ENCODE results near the gene CD109. TPM values are rescaled to one million over a fixed set of nuclear protein-coding genes. Genes with fewer than 3 reads are reported as not detected.
"Not testable (repeated sequence)": the region's sequence is repeated elsewhere in the genome, so short reads cannot be mapped to it uniquely, and the experiment has no call there.

CD109 gene
- total RNA-seq, 1 donor from 2014 or later: 60.2 TPM

DNA sequence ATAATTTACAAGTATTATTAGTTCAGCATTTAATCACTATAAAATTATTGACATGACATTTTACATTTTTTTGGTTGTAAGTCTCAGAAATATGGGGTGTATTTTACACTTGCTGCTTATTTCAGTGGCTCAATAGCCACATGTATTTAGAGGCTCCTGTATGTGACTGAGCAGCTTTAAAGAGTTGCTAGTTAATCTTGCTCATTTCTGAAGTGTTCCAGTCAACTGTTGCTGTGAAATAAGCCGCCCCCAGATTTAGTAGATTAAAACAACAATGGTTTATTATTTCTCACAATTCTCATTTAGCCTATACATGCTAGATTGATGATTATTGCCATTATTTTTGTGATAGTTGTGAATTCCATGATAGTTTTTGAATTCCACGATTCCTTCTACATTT is 23.0 kb downstream of the CD109 start:
- no peak for DNase-seq (ENCODE audit: low spot score)
- no peak overlapping the region for H3K27ac Mint-ChIP-seq (ENCODE audit: unreplicated experiment)
- H3K4me1 Mint-ChIP-seq (ENCODE audit: unreplicated experiment): peaks cover 11% of the 10 kb centered on the region
- TF ChIP-seq, protein P1, sequence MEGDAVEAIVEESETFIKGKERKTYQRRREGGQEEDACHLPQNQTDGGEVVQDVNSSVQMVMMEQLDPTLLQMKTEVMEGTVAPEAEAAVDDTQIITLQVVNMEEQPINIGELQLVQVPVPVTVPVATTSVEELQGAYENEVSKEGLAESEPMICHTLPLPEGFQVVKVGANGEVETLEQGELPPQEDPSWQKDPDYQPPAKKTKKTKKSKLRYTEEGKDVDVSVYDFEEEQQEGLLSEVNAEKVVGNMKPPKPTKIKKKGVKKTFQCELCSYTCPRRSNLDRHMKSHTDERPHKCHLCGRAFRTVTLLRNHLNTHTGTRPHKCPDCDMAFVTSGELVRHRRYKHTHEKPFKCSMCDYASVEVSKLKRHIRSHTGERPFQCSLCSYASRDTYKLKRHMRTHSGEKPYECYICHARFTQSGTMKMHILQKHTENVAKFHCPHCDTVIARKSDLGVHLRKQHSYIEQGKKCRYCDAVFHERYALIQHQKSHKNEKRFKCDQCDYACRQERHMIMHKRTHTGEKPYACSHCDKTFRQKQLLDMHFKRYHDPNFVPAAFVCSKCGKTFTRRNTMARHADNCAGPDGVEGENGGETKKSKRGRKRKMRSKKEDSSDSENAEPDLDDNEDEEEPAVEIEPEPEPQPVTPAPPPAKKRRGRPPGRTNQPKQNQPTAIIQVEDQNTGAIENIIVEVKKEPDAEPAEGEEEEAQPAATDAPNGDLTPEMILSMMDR (IDR thresholded peaks at IDR 0.05; ENCODE audit: unreplicated experiment): no peak
- no peaks in the 10 kb centered on the region for H3K9me3 Mint-ChIP-seq (ENCODE audit: unreplicated experiment)
- no peaks in the 10 kb centered on the region for H3K27me3 Mint-ChIP-seq (ENCODE audit: unreplicated experiment)
- H3K36me3 Mint-ChIP-seq (ENCODE audit: low read depth, unreplicated experiment): peaks cover 11% of the 10 kb centered on the region
- no peak overlapping the region for H3K4me3 Mint-ChIP-seq (ENCODE audit: unreplicated experiment)

DNA sequence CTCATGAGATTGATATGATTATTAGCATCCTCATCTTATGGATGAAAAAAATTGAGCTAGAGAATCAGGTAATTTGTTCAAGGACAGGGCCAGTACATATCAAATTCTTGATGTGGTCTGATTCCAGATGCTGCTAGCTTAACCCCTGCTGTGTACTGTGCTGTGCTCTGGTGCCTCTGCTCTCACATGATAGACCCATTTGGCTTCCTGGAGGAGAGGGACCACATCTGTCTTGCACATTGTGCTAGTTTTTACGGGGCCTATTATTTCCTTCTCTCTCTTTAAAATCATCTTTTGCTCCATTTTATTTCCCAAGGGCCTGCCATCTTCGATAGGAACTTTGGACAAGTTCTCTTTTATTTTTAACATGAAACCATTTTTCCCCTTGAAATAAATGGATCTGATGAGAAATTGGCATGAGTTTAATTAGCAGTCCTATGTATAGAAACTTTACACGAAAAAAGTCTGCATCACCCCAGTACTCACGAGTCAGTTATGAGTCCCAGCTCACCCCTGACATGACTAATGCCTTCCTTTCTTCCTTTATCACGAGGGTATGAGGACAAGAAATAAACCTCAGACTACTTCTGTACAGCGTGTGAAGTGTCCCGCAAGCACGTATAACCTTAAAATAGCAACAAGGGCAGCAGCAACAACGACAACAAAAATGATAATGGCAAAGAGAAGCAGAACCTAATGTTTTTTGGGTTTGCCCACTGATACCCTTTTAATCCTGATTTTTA is 26.5 kb downstream of the CD109 start:
- peaks cover 4% of the 10 kb centered on the region for H3K4me1 Mint-ChIP-seq (ENCODE audit: unreplicated experiment)
- no peak overlapping the region for H3K4me3 Mint-ChIP-seq (ENCODE audit: unreplicated experiment)
- no peaks in the 10 kb centered on the region for H3K36me3 Mint-ChIP-seq (ENCODE audit: low read depth, unreplicated experiment)
- H3K27ac Mint-ChIP-seq (ENCODE audit: unreplicated experiment): no peak overlapping the region
- no peaks in the 10 kb centered on the region for H3K27me3 Mint-ChIP-seq (ENCODE audit: unreplicated experiment)
- no peak for DNase-seq (ENCODE audit: low spot score)
- TF ChIP-seq, protein P1 (IDR thresholded peaks at IDR 0.05; ENCODE audit: unreplicated experiment): no peak
- no peaks in the 10 kb centered on the region for H3K9me3 Mint-ChIP-seq (ENCODE audit: unreplicated experiment)

DNA sequence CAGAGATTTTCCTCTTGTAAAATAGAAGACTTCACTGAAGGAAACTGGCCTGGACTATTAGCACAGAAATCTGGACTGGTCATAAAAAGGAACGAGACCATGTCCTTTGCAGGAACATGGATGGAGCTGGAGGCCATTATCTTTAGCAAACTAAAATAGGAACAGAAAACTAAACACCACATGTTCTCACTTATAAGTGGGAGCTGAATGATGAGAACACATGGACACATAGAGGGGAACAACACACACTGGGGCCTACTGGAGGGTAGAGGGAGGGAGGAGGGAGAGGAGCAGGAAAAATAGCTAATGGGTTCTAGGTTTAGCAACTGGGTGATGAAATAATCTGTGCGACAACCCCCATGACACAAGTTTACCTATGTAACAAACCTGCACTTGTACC is 27.5 kb downstream of the CD109 start:
- not testable (repeated sequence) for DNase-seq (ENCODE audit: low spot score); H3K9me3 Mint-ChIP-seq (ENCODE audit: unreplicated experiment); H3K27ac Mint-ChIP-seq (ENCODE audit: unreplicated experiment); H3K4me3 Mint-ChIP-seq (ENCODE audit: unreplicated experiment); H3K36me3 Mint-ChIP-seq (ENCODE audit: low read depth, unreplicated experiment); H3K27me3 Mint-ChIP-seq (ENCODE audit: unreplicated experiment); H3K4me1 Mint-ChIP-seq (ENCODE audit: unreplicated experiment)

DNA sequence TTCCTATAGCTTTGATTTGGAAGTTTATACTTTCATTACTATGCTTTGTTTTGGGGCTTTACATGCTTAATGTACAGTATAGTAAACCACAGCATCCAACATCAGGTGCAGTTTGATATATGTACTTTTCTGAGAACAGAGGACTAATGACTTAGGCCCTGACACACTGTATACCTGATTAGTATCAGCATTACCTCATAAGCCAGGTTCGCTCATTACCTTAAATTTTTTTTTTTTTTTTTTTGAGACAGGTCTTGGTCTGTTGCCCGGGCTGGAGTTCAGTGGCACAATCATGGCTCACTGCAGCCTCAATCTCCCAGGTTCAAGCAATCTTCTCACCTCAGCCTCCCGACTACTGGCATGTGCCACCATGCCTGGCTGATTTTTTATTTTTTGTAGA is 28.4 kb downstream of the CD109 start:
- no peak for DNase-seq (ENCODE audit: low spot score)
- H3K36me3 Mint-ChIP-seq (ENCODE audit: low read depth, unreplicated experiment): no peaks in the 10 kb centered on the region
- no peak overlapping the region for H3K27ac Mint-ChIP-seq (ENCODE audit: unreplicated experiment)
- TF ChIP-seq, protein P1 (IDR thresholded peaks at IDR 0.05; ENCODE audit: unreplicated experiment): no peak
- no peaks in the 10 kb centered on the region for H3K27me3 Mint-ChIP-seq (ENCODE audit: unreplicated experiment)
- no peaks in the 10 kb centered on the region for H3K9me3 Mint-ChIP-seq (ENCODE audit: unreplicated experiment)
- H3K4me3 Mint-ChIP-seq (ENCODE audit: unreplicated experiment): no peak overlapping the region
- peaks cover 6% of the 10 kb centered on the region for H3K4me1 Mint-ChIP-seq (ENCODE audit: unreplicated experiment)

DNA sequence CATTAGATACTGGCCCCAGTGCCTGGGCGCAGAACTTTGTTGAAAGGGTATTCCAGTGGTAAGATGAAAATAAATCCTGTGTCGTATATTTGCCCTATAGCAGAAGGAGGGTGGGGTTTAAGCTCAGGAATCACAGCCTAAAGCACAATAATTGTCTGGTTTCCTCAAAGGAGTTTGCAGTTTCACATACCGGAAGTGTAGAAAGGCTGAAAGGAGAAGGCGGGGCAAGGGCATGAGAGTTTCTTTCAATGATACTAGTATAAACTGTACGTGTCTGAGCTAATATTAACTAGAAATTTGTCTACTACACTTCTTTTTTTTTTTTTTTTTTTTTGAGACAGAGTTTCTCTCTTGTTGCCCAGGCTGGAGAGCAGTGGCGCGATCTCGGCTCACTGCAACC is 29.2 kb downstream of the CD109 start:
- not testable (repeated sequence) for DNase-seq (ENCODE audit: low spot score); H3K4me3 Mint-ChIP-seq (ENCODE audit: unreplicated experiment)

DNA sequence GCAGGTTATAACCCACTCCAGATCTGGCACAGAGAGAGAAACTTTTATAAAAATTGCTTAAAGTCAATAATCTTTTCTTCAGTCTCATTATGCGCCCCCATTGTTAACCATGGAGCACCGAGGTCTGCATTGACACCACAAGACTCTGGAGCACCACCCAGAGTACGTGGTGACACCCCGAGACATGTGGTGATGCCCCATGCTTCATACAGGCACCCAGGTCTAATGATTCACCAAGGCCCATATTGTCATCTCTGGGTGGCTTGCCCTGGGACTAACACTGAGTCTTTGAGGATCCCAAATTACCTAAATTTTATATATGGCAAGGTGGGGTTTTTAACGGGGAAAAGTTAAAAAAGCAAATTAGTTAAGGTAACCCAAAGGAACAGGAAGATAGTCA is 31.1 kb downstream of the CD109 start:
- no peak for DNase-seq (ENCODE audit: low spot score)
- H3K27me3 Mint-ChIP-seq (ENCODE audit: unreplicated experiment): no peaks in the 10 kb centered on the region
- no peak overlapping the region for H3K27ac Mint-ChIP-seq (ENCODE audit: unreplicated experiment)

More for the DNA sequence above, 29.2 kb downstream of the CD109 start:
- H3K27ac Mint-ChIP-seq (ENCODE audit: unreplicated experiment); H3K27me3 Mint-ChIP-seq (ENCODE audit: unreplicated experiment); H3K36me3 Mint-ChIP-seq (ENCODE audit: low read depth, unreplicated experiment); H3K9me3 Mint-ChIP-seq (ENCODE audit: unreplicated experiment); H3K4me1 Mint-ChIP-seq (ENCODE audit: unreplicated experiment): not testable (repeated sequence)

More for the DNA sequence above, 31.1 kb downstream of the CD109 start:
- Mint-ChIP-seq H3K4me1 (ENCODE audit: unreplicated experiment) (peaks cover 2% of the 10 kb centered on the region), H3K4me3 (ENCODE audit: unreplicated experiment) (no peak overlapping the region), H3K36me3 (ENCODE audit: low read depth, unreplicated experiment) (no peaks in the 10 kb centered on the region), H3K9me3 (ENCODE audit: unreplicated experiment) (no peaks in the 10 kb centered on the region)
- TF ChIP-seq, protein P1 (IDR thresholded peaks at IDR 0.05; ENCODE audit: unreplicated experiment): no peak
